Panc1 (cell line): ENCODE measurements around the gene HASPIN. TPM values are rescaled to one million over a fixed set of nuclear protein-coding genes. Genes with fewer than 3 reads are reported as not detected.

Experiments used
- ATAC-seq: fragments of 200-7000 bp; cut with Tn5 transposase; 2 replicates; pipeline ENCODE4 v1.9.1; 2020; ENCODE audit warnings: mild to moderate bottlenecking, moderate library complexity
- BruUV-seq: library from RNA; stranded (reverse); fragments of 400-500 nt; replicated peaks from 2 replicates; lab custom pipeline; 2021; lab: Mats Ljungman, UMichigan
- CTCF ChIA-PET: fragments of 300-600 bp; sonication (Branson Sonifier 250); formaldehyde crosslinking; loops from one replicate; lab custom pipeline; 2022; ENCODE audit warnings: antibody characterized with exemption; lab: Charles Lee
- POLR2A ChIA-PET: fragments of 300-600 bp; sonication (Branson Sonifier 250); formaldehyde crosslinking; loops from one replicate; lab custom pipeline; 2022; ENCODE audit warnings: antibody characterized with exemption; lab: Charles Lee
- DNase-seq: peaks from one replicate; pipeline ENCODE4 v3.0.0-alpha.2; 2010; ENCODE audit warnings: low read depth, low spot score
- H3K27ac ChIP-seq: 2 replicates; pipeline ENCODE4 v1.5.1; 2011; ENCODE audit warnings: mild to moderate bottlenecking, low read length, inconsistent platforms
- H3K27me3 ChIP-seq: fragments of 200-500 bp; sonication (Bioruptor generic); 2 replicates; pipeline ENCODE4 v1.6.0; 2014; ENCODE audit warnings: low read length, inconsistent platforms; ENCODE audit not compliant: control insufficient read depth, insufficient read depth
- H3K36me3 ChIP-seq: fragments of 200-500 bp; sonication (Bioruptor generic); 2 replicates; pipeline ENCODE4 v1.5.1; 2014; ENCODE audit warnings: inconsistent platforms, mild to moderate bottlenecking, low read length, moderate library complexity; ENCODE audit not compliant: control insufficient read depth, insufficient read depth
- H3K4me1 ChIP-seq: 2 replicates; pipeline ENCODE4 v1.5.1; 2011; ENCODE audit warnings: inconsistent platforms, mild to moderate bottlenecking, low read length, moderate library complexity; ENCODE audit not compliant: control insufficient read depth, insufficient read depth
- H3K4me3 ChIP-seq, 2 experiments: 2 replicates each; pipeline ENCODE4 v1.5.1; 2011 to 2012; ENCODE audit warnings: low read depth in 2 of 2, low read length in 2 of 2, mild to moderate bottlenecking in 2 of 2, inconsistent platforms in 1 of 2, moderate library complexity in 1 of 2
- H3K9me3 ChIP-seq: fragments of 200-500 bp; sonication (Bioruptor generic); 2 replicates; pipeline ENCODE4 v1.5.1; 2014; ENCODE audit warnings: low read depth, mild to moderate bottlenecking, inconsistent platforms, low read length, moderate library complexity; ENCODE audit not compliant: control insufficient read depth, insufficient read depth
- CTCF ChIP-seq: fragments of 450-650 bp; IDR thresholded peaks from 2 replicates; pipeline ENCODE4 v1.5.1; 2017; ENCODE audit warnings: mild to moderate bottlenecking
- POLR2AphosphoS5 ChIP-seq: IDR thresholded peaks from 2 replicates; pipeline ENCODE4 v1.6.1; 2012; ENCODE audit warnings: mild to moderate bottlenecking, low read depth, low read length, moderate library complexity
- SIN3A ChIP-seq: IDR thresholded peaks from 2 replicates; pipeline ENCODE4 v1.6.1; 2012; ENCODE audit warnings: low read depth, mild to moderate bottlenecking, low read length, moderate library complexity, borderline replicate concordance; ENCODE audit not compliant: insufficient read depth
- TCF7L2 ChIP-seq: IDR thresholded peaks from 2 replicates; pipeline ENCODE4 v1.6.1; 2011; ENCODE audit warnings: mild to moderate bottlenecking, low read depth, low read length, inconsistent platforms
- in situ Hi-C: cut with HindIII; loops from 2 replicates; pipeline ENCODE4 v1.10.0; 2016; ENCODE audit warnings: low sequenced_read_pairs, low pct_unique_long_range_greater_than_20kb
- intact Hi-C: fragments of 100-400 bp; cut with micrococcal nuclease; formaldehyde crosslinking; loops from one replicate; pipeline ENCODE4 v1.10.0; 2022; ENCODE audit not compliant: unreplicated experiment
- total RNA-seq: library from RNA; stranded (reverse); gene quantifications from one replicate; pipeline ENCODE4 v1.2.1, GENCODE V29; 2021; ENCODE audit not compliant: unreplicated experiment
- TF ChIP-seq, protein P1 (sequence below), 2 experiments: IDR thresholded peaks; 2 replicates each; pipeline ENCODE4 v1.6.1; 2011 to 2012; ENCODE audit warnings: low read depth in 2 of 2, control low read depth in 1 of 2, low read length in 1 of 2, mild to moderate bottlenecking in 1 of 2, moderate library complexity in 1 of 2; ENCODE audit not compliant: insufficient read depth in 1 of 2

Gene HASPIN
- total RNA-seq, 1 experiment from 2014 or later = 10.6 TPM

- no TSS peak for BruUV-seq
- CTCF ChIA-PET = no interaction called here
- in situ Hi-C loops = no loop called here
- no peak overlapping the region for H3K27ac ChIP-seq
- DNase-seq (no peak), ATAC-seq (no peak)
- H3K9me3 ChIP-seq = no peaks in the 10 kb centered on the region
- no peaks in the 10 kb centered on the region for H3K27me3 ChIP-seq
- no peak overlapping the region for H3K4me3 ChIP-seq
- POLR2A ChIA-PET = no interaction called here
- intact Hi-C loops = no loop called here
- TF ChIP-seq SIN3A (no peak), POLR2AphosphoS5 (no peak), CTCF (no peak), TCF7L2 (no peak)
- TF ChIP-seq, protein P1, sequence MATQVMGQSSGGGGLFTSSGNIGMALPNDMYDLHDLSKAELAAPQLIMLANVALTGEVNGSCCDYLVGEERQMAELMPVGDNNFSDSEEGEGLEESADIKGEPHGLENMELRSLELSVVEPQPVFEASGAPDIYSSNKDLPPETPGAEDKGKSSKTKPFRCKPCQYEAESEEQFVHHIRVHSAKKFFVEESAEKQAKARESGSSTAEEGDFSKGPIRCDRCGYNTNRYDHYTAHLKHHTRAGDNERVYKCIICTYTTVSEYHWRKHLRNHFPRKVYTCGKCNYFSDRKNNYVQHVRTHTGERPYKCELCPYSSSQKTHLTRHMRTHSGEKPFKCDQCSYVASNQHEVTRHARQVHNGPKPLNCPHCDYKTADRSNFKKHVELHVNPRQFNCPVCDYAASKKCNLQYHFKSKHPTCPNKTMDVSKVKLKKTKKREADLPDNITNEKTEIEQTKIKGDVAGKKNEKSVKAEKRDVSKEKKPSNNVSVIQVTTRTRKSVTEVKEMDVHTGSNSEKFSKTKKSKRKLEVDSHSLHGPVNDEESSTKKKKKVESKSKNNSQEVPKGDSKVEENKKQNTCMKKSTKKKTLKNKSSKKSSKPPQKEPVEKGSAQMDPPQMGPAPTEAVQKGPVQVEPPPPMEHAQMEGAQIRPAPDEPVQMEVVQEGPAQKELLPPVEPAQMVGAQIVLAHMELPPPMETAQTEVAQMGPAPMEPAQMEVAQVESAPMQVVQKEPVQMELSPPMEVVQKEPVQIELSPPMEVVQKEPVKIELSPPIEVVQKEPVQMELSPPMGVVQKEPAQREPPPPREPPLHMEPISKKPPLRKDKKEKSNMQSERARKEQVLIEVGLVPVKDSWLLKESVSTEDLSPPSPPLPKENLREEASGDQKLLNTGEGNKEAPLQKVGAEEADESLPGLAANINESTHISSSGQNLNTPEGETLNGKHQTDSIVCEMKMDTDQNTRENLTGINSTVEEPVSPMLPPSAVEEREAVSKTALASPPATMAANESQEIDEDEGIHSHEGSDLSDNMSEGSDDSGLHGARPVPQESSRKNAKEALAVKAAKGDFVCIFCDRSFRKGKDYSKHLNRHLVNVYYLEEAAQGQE (IDR thresholded peaks at IDR 0.05; ENCODE audit: insufficient read depth in 1 of 2, low read depth in 2 of 2, low read length in 1 of 2) = no peak
- no peaks in the 10 kb centered on the region for H3K36me3 ChIP-seq
- H3K4me1 ChIP-seq = no peaks in the 10 kb centered on the region
Observed at GRCh38 chr17:3708366-3708765, 15.3 kb upstream of the HASPIN start.

- H3K27ac ChIP-seq = no peak overlapping the region
- no peak for DNase-seq
- in situ Hi-C loops = no loop called here
Observed at GRCh38 chr17:3710951-3711383, 12.7 kb upstream of the HASPIN start.

More at GRCh38 chr17:3710951-3711383, 12.7 kb upstream of the HASPIN start:
- H3K36me3 ChIP-seq = peaks cover 2% of the 10 kb centered on the region; the same call in 1 of the 2 replicates
- ATAC-seq = no peak
- H3K4me3 ChIP-seq = no peak overlapping the region
- CTCF ChIA-PET = no interaction called here
- no peaks in the 10 kb centered on the region for H3K4me1 ChIP-seq
- H3K9me3 ChIP-seq = no peaks in the 10 kb centered on the region
- no peak for TF ChIP-seq POLR2AphosphoS5
- TF ChIP-seq, protein P1 (IDR thresholded peaks at IDR 0.05; ENCODE audit: insufficient read depth in 1 of 2, low read depth in 2 of 2, low read length in 1 of 2) = no peak
- no peak for TF ChIP-seq SIN3A
- TF ChIP-seq CTCF = no peak
- no peak for TF ChIP-seq TCF7L2
- POLR2A ChIA-PET = no interaction called here
- intact Hi-C loops = no loop called here
- H3K27me3 ChIP-seq = no peaks in the 10 kb centered on the region
- no TSS peak for BruUV-seq
